Natural killer cell (primary cell): Measurements from ENCODE around the gene ARHGEF16. TPM values are rescaled to one million over a fixed set of nuclear protein-coding genes. Genes with fewer than 3 reads are reported as not detected.

Source experiments
- ATAC-seq, 3 donors: fragments of 150-1000 bp in 2 of 3; fragments of 200-7000 bp in 1 of 3; cut with Tn5 transposase; 1 replicate in 1 of 3; 2 replicates in 2 of 3; pipeline ENCODE4 v1.10.0; 2021; ENCODE audit warnings: mild to moderate bottlenecking in 2 of 3, moderate library complexity in 2 of 3
- DNase-seq, 2 donors: peaks; one replicate each; pipeline versions ENCODE4 v3.0.0 to v3.0.0-alpha.2; 2013 to 2021; ENCODE audit warnings: mixed read lengths in 1 of 2
- H3K27ac ChIP-seq: one replicate; pipeline ENCODE4 v1.5.1; 2013; ENCODE audit warnings: mild to moderate bottlenecking, low read length
- H3K27me3 ChIP-seq: one replicate; pipeline ENCODE4 v1.6.1; 2013; ENCODE audit warnings: low read length; ENCODE audit not compliant: control insufficient read depth, insufficient read depth
- H3K36me3 ChIP-seq: one replicate; pipeline ENCODE4 v1.6.1; 2013; ENCODE audit warnings: low read length; ENCODE audit not compliant: control insufficient read depth, insufficient read depth
- H3K4me1 ChIP-seq: one replicate; pipeline ENCODE4 v1.6.1; 2013; ENCODE audit warnings: low read length; ENCODE audit not compliant: control insufficient read depth, insufficient read depth
- H3K4me3 ChIP-seq: one replicate; pipeline ENCODE4 v1.5.1; 2013; ENCODE audit warnings: low read length
- H3K9me3 ChIP-seq: one replicate; pipeline ENCODE4 v1.6.1; 2013; ENCODE audit warnings: low read length; ENCODE audit not compliant: control insufficient read depth, insufficient read depth
- H3K27ac Mint-ChIP-seq, 2 donors: one replicate each; pipeline ENCODE4 v1.8.0; 2022; ENCODE audit warnings: mild to moderate bottlenecking in 2 of 2, mixed read lengths in 2 of 2, moderate library complexity in 1 of 2
- H3K27me3 Mint-ChIP-seq, 2 donors: one replicate each; pipeline ENCODE4 v1.8.0; 2022; ENCODE audit warnings: low read depth in 2 of 2, mixed read lengths in 2 of 2
- H3K36me3 Mint-ChIP-seq: one replicate; pipeline ENCODE4 v1.8.0; 2022; ENCODE audit warnings: mixed read lengths
- H3K4me1 Mint-ChIP-seq, 2 donors: one replicate each; pipeline ENCODE4 v1.8.0; 2022; ENCODE audit warnings: mixed read lengths in 2 of 2
- H3K4me3 Mint-ChIP-seq: one replicate; pipeline ENCODE4 v1.8.0; 2022; ENCODE audit warnings: mild to moderate bottlenecking, moderate library complexity, mixed read lengths
- H3K9me3 Mint-ChIP-seq, 2 donors: one replicate each; pipeline ENCODE4 v1.8.0; 2022; ENCODE audit warnings: mixed read lengths in 2 of 2
- CTCF ChIP-seq: fragments of 200-600 bp; IDR thresholded peaks from one replicate; pipeline ENCODE4 v1.8.0; 2022; ENCODE audit warnings: antibody characterized with exemption
- WGBS: methylation state at CpG from one replicate; pipeline ENCODE4 v1.1.7; 2013; ENCODE audit warnings: missing lambda C conversion rate; ENCODE audit not compliant: insufficient coverage; 5-methylcytosine and 5-hydroxymethylcytosine counted together
- intact Hi-C: fragments of 100-400 bp; cut with micrococcal nuclease; formaldehyde crosslinking; loops from one replicate; pipeline ENCODE4 v1.14.2; 2022
- total RNA-seq, 4 donors: library from RNA; stranded (reverse); fragments of 120-200 nt in 1 of 4; gene quantifications; one replicate each; pipeline versions ENCODE4 v1.2.3 to v1.2.4, GENCODE V29; 2013 to 2022

ARHGEF16 gene
- total RNA-seq, 3 donors from 2014 or later (not counting 1 experiment from before 2014, with no cell fraction given), result not detected

GRCh38 chr1:3419415-3420204 is 34.9 kb upstream of the ARHGEF16 start:
- Histone ChIP-seq H3K27ac (no peak overlapping the region), H3K4me3 (no peak overlapping the region), H3K27me3 (peaks cover 4% of the 10 kb centered on the region), H3K9me3 (peaks cover 12% of the 10 kb centered on the region), H3K36me3 (no peaks in the 10 kb centered on the region), H3K4me1 (peaks cover 2% of the 10 kb centered on the region)
- intact Hi-C loops, result loop anchor here (5.0 to 10.0 kb wide), 2 partner anchors 597 to 1005 kb away; partner anchors contain the start of gene PEX10
- ATAC-seq (no peak), DNase-seq (no peak)
- Mint-ChIP-seq H3K4me1 (no peaks in the 10 kb centered on the region), H3K27ac (no peak overlapping the region), H3K9me3 (no peaks in the 10 kb centered on the region), H3K4me3 (no peak overlapping the region), H3K27me3 (peaks cover 7 to 18% of the 10 kb centered on the region in 2 donors), H3K36me3 (no peaks in the 10 kb centered on the region)
- WGBS, result 87% methylated on average over 15 of the region's 15 CpGs
- TF ChIP-seq CTCF, result no peak

GRCh38 chr1:3420218-3420951 is 34.1 kb upstream of the ARHGEF16 start:
- H3K27me3 Mint-ChIP-seq, result peaks cover 7 to 18% of the 10 kb centered on the region in 2 donors
- H3K4me1 ChIP-seq, result peaks cover 4% of the 10 kb centered on the region
- ATAC-seq (no peak), DNase-seq (no peak)
- H3K27me3 ChIP-seq, result peaks cover 4% of the 10 kb centered on the region
- no peak overlapping the region for H3K4me3 Mint-ChIP-seq
- WGBS, result 91% methylated on average over 23 of the region's 23 CpGs
- intact Hi-C loops, result loop anchor here (5.0 to 10.0 kb wide), 2 partner anchors 598 to 1006 kb away; partner anchors contain the start of gene PEX10
- no peak overlapping the region for H3K27ac Mint-ChIP-seq
- no peaks in the 10 kb centered on the region for H3K36me3 ChIP-seq
- no peak overlapping the region for H3K27ac ChIP-seq
- peaks cover 12% of the 10 kb centered on the region for H3K9me3 ChIP-seq
- H3K9me3 Mint-ChIP-seq, result no peaks in the 10 kb centered on the region
- no peak overlapping the region for H3K4me3 ChIP-seq
- TF ChIP-seq CTCF, result no peak
- no peaks in the 10 kb centered on the region for H3K4me1 Mint-ChIP-seq
- H3K36me3 Mint-ChIP-seq, result no peaks in the 10 kb centered on the region

- Mint-ChIP-seq H3K4me1 (no peaks in the 10 kb centered on the region), H3K36me3 (no peaks in the 10 kb centered on the region), H3K4me3 (no peak overlapping the region), H3K27me3 (peaks cover 7 to 18% of the 10 kb centered on the region in 2 donors), H3K27ac (no peak overlapping the region), H3K9me3 (no peaks in the 10 kb centered on the region)
- no peak for DNase-seq
- no peak overlapping the region for H3K4me3 ChIP-seq
- H3K36me3 ChIP-seq, result no peaks in the 10 kb centered on the region
- no peaks in the 10 kb centered on the region for H3K9me3 ChIP-seq
- H3K27me3 ChIP-seq, result peaks cover 4% of the 10 kb centered on the region
- 90% methylated on average over 14 of the region's 14 CpGs for WGBS
- intact Hi-C loops, result loop anchor here (5.0 to 10.0 kb wide), 2 partner anchors 600 to 1008 kb away; partner anchors contain the start of gene PEX10
- peaks cover 4% of the 10 kb centered on the region for H3K4me1 ChIP-seq
- ATAC-seq, result no peak
- H3K27ac ChIP-seq, result no peak overlapping the region
- TF ChIP-seq CTCF, result no peak
Observed at GRCh38 chr1:3422638-3423037, 31.8 kb upstream of the ARHGEF16 start.
